Ishikawa (cell line): Measurements from ENCODE around the gene WSB1.

Experiments
- CEBPB ChIP-seq: IDR thresholded peaks from 2 replicates; pipeline ENCODE4 v1.6.1; 2012
- CREB1 ChIP-seq: IDR thresholded peaks from 2 replicates; pipeline ENCODE4 v1.6.1; 2012; ENCODE audit warnings: low read depth
- EP300 ChIP-seq: IDR thresholded peaks from 2 replicates; pipeline ENCODE4 v1.6.1; 2012; ENCODE audit warnings: borderline replicate concordance
- FOXM1 ChIP-seq: IDR thresholded peaks from 2 replicates; pipeline ENCODE4 v1.6.1; 2012; ENCODE audit warnings: low read depth, borderline replicate concordance
- RAD21 ChIP-seq: IDR thresholded peaks from 2 replicates; pipeline ENCODE4 v1.6.1; 2012; ENCODE audit warnings: low read depth
- REST ChIP-seq: IDR thresholded peaks from 2 replicates; pipeline ENCODE4 v1.6.1; 2012; ENCODE audit warnings: low read depth, mild to moderate bottlenecking
- TEAD4 ChIP-seq: IDR thresholded peaks from 2 replicates; pipeline ENCODE4 v1.6.1; 2012
- YY1 ChIP-seq: IDR thresholded peaks from 2 replicates; pipeline ENCODE4 v1.6.1; 2012; ENCODE audit warnings: low read depth
- TF ChIP-seq, protein P1 (sequence below): IDR thresholded peaks from 2 replicates; pipeline ENCODE4 v1.6.1; 2012

GRCh38 chr17:27245230-27245696 is 48.7 kb upstream of the WSB1 start:
- TF ChIP-seq, protein P1, sequence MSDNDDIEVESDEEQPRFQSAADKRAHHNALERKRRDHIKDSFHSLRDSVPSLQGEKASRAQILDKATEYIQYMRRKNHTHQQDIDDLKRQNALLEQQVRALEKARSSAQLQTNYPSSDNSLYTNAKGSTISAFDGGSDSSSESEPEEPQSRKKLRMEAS: no peak
- TF ChIP-seq REST (no peak), TEAD4 (no peak), CEBPB (no peak), YY1 (no peak), RAD21 (peak; percentile 96), CREB1 (no peak), EP300 (no peak), FOXM1 (no peak)
